Suprapubic skin (tissue), 4 donors: ENCODE data around the gene DAAM1. TPM values are rescaled to one million over a fixed set of nuclear protein-coding genes. Genes with fewer than 3 reads are reported as not detected.

Experiments used
- DNase-seq, 2 donors: peaks; one replicate each; pipeline ENCODE4 v3.0.0-alpha.2; 2019; ENCODE audit warnings: low spot score in 2 of 2
- H3K27ac ChIP-seq: fragments of 200-600 bp; sonication (generic); one replicate; pipeline ENCODE4 v1.5.1; 2019
- H3K27me3 ChIP-seq: fragments of 200-600 bp; sonication (generic); one replicate; pipeline ENCODE4 v1.5.1; 2019
- H3K36me3 ChIP-seq: fragments of 200-600 bp; sonication (generic); one replicate; pipeline ENCODE4 v1.5.1; 2019
- H3K4me1 ChIP-seq: fragments of 200-600 bp; sonication (generic); one replicate; pipeline ENCODE4 v1.5.1; 2019
- H3K4me3 ChIP-seq: fragments of 200-600 bp; sonication (generic); one replicate; pipeline ENCODE4 v1.5.1; 2019; ENCODE audit warnings: mild to moderate bottlenecking
- H3K9me3 ChIP-seq: fragments of 200-600 bp; sonication (generic); one replicate; pipeline ENCODE4 v1.5.1; 2019
- CTCF ChIP-seq, 2 donors: fragments of 200-600 bp in 1 of 2; fragments of 450-650 bp in 1 of 2; sonication (generic) in 1 of 2; IDR thresholded peaks; one replicate each; pipeline ENCODE4 v1.5.1; 2016 to 2019; ENCODE audit warnings: antibody characterized with exemption in 2 of 2, mild to moderate bottlenecking in 1 of 2, moderate library complexity in 1 of 2
- EP300 ChIP-seq: sonication (generic); formaldehyde crosslinking; IDR thresholded peaks from one replicate; pipeline ENCODE4 v1.6.1; 2017; ENCODE audit warnings: antibody characterized with exemption
- POLR2A ChIP-seq, 2 donors: fragments of 450-650 bp; IDR thresholded peaks; one replicate each; pipeline ENCODE4 v1.6.1; 2017; ENCODE audit warnings: antibody characterized with exemption in 2 of 2, mild to moderate bottlenecking in 2 of 2, moderate library complexity in 2 of 2
- POLR2AphosphoS5 ChIP-seq, 3 donors: sonication (generic); formaldehyde crosslinking; IDR thresholded peaks; one replicate each; pipeline ENCODE4 v1.6.1; 2017; ENCODE audit warnings: antibody characterized with exemption in 3 of 3
- WGBS: methylation state at CpG from one replicate; pipeline ENCODE4 v1.1.5; 2018; 5-methylcytosine and 5-hydroxymethylcytosine counted together
- total RNA-seq, 4 donors: library from RNA; depleted of rRNA; stranded (reverse); fragments of >200 nt; gene quantifications; one replicate each; pipeline ENCODE4 v1.1.0, GENCODE V29; 2016

DAAM1 gene
- total RNA-seq, 4 donors from 2014 or later: 103 to 196 (median 171) TPM

- 82% methylated on average over 3 of the region's 3 CpGs for WGBS
- Histone ChIP-seq H3K4me3 (no peak overlapping the region), H3K9me3 (no peaks in the 10 kb centered on the region), H3K36me3 (no peaks in the 10 kb centered on the region), H3K4me1 (no peaks in the 10 kb centered on the region), H3K27ac (no peak overlapping the region), H3K27me3 (no peaks in the 10 kb centered on the region)
- no peak for DNase-seq
- no peak for TF ChIP-seq EP300
- no peak for TF ChIP-seq POLR2AphosphoS5 (IDR thresholded peaks at IDR 0.05)
- no peak for TF ChIP-seq POLR2A (IDR thresholded peaks at IDR 0.05)
- TF ChIP-seq CTCF (IDR thresholded peaks at IDR 0.05): no peak
These were observed 207.2 kb downstream of the DAAM1 start for GRCh38 chr14:59395672-59396071.

GRCh38 chr14:59398841-59399240 is 210.4 kb downstream of the DAAM1 start:
- no peak for DNase-seq
- no peaks in the 10 kb centered on the region for H3K9me3 ChIP-seq
- no peaks in the 10 kb centered on the region for H3K27me3 ChIP-seq
- TF ChIP-seq EP300: no peak
- no peak for TF ChIP-seq POLR2AphosphoS5 (IDR thresholded peaks at IDR 0.05)
- TF ChIP-seq POLR2A (IDR thresholded peaks at IDR 0.05): no peak
- TF ChIP-seq CTCF (IDR thresholded peaks at IDR 0.05): no peak
- H3K27ac ChIP-seq: no peak overlapping the region
- H3K4me1 ChIP-seq: no peaks in the 10 kb centered on the region
- H3K4me3 ChIP-seq: no peak overlapping the region
- WGBS: 79% methylated on average over 1 of the region's 1 CpG
- no peaks in the 10 kb centered on the region for H3K36me3 ChIP-seq

GRCh38 chr14:59406454-59407245 is 218.2 kb downstream of the DAAM1 start:
- Histone ChIP-seq H3K27me3 (no peaks in the 10 kb centered on the region), H3K4me3 (no peak overlapping the region), H3K27ac (peak overlapping the region; percentile 50), H3K36me3 (no peaks in the 10 kb centered on the region), H3K4me1 (peaks cover 10% of the 10 kb centered on the region), H3K9me3 (peaks cover 3% of the 10 kb centered on the region)
- WGBS: 28% methylated on average over 6 of the region's 6 CpGs
- no peak for DNase-seq
- no peak for TF ChIP-seq CTCF (IDR thresholded peaks at IDR 0.05)
- no peak for TF ChIP-seq POLR2AphosphoS5 (IDR thresholded peaks at IDR 0.05)
- no peak for TF ChIP-seq POLR2A (IDR thresholded peaks at IDR 0.05)
- TF ChIP-seq EP300: no peak

GRCh38 chr14:59407246-59408010 is 219.0 kb downstream of the DAAM1 start:
- H3K27ac ChIP-seq: peak overlapping the region; percentile 50
- no peaks in the 10 kb centered on the region for H3K36me3 ChIP-seq
- DNase-seq: no peak
- peaks cover 3% of the 10 kb centered on the region for H3K9me3 ChIP-seq
- no peaks in the 10 kb centered on the region for H3K27me3 ChIP-seq
- peaks cover 10% of the 10 kb centered on the region for H3K4me1 ChIP-seq
- no peak overlapping the region for H3K4me3 ChIP-seq
- whole genome bisulfite sequencing: 46% methylated on average over 4 of the region's 4 CpGs
- TF ChIP-seq POLR2A (IDR thresholded peaks at IDR 0.05): no peak

GRCh38 chr14:59415836-59416602 is 227.6 kb downstream of the DAAM1 start:
- Histone ChIP-seq H3K4me3 (no peak overlapping the region), H3K27me3 (no peaks in the 10 kb centered on the region), H3K4me1 (no peaks in the 10 kb centered on the region), H3K27ac (no peak overlapping the region), H3K36me3 (no peaks in the 10 kb centered on the region), H3K9me3 (no peaks in the 10 kb centered on the region)
- no peak for TF ChIP-seq POLR2AphosphoS5 (IDR thresholded peaks at IDR 0.05)
- TF ChIP-seq EP300: no peak
- no peak for TF ChIP-seq POLR2A (IDR thresholded peaks at IDR 0.05)
- TF ChIP-seq CTCF (IDR thresholded peaks at IDR 0.05): no peak
- 84% methylated on average over 5 of the region's 5 CpGs for WGBS
- no peak for DNase-seq
